ENCODE measurements around the gene CD82. TPM values are rescaled to one million over a fixed set of nuclear protein-coding genes. Genes with fewer than 3 reads are reported as not detected.

CD82 gene
- total and polyA plus RNA-seq, 2 of the 8 experiments (the other 6 are each of a cell fraction or from before 2014, with no cell fraction given): 7.9 to 10.3 TPM

DNA sequence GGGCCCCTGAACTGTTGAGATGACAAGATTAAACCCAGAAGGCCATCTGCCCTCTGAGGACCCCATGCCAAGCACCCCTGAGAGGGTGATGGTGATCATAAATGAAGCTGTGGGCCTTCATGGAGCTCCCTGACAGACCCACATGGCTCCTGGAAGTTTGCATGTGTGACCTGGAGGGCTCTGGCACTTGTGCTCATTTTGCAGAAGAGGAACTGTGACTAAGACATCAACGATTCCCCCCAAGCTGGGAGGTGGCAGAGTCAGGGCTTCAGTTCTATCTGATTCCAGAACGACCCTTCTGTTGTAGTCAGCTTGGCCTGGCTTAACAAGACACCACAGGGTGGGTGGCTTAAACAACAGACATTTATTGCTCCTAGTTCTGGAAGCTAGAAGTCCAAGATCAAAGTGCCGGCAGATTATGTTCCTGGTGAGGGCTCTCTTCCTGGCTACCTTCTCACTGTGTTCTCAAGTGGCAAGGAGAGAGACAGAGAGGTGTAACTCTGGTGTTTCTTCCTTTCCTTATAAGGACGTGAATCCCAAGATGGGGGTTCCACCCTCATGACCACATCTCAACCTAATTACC is 46.4 kb upstream of the CD82 start:
- DNase-seq (ENCODE audit: low read depth in 1 of 2, low spot score in 2 of 2) (no peak), FAIRE-seq (no peak)
- no peak overlapping the region for H4K91ac ChIP-seq (replicated peaks; ENCODE audit: insufficient read length, low read length)
- H3K4me2 ChIP-seq (ENCODE audit: insufficient read depth in 1 of 2, low read depth in 2 of 2, low read length in 2 of 2): no peak overlapping the region
- no peak overlapping the region for H3K4ac ChIP-seq (replicated peaks; ENCODE audit: insufficient read length, low read depth, low read length)
- no peak overlapping the region for H3K23ac ChIP-seq (ENCODE audit: insufficient read length)
- no peak overlapping the region for H4K8ac ChIP-seq (ENCODE audit: extremely low read depth, insufficient read depth, low read length)
- H4K5ac ChIP-seq (ENCODE audit: insufficient read length, low read depth, low read length): no peak overlapping the region
- no peaks in the 10 kb centered on the region for H3K9me3 ChIP-seq (ENCODE audit: insufficient read depth in 2 of 2, low read depth in 1 of 2, low read length in 1 of 2)
- no peak overlapping the region for H3K56ac ChIP-seq (replicated peaks; ENCODE audit: insufficient read length, low read depth, low read length)
- no peak overlapping the region for H2BK5ac ChIP-seq (ENCODE audit: low read depth, low read length)
- no peak overlapping the region for H3K14ac ChIP-seq (ENCODE audit: insufficient read length)
- no peak overlapping the region for H2AFZ ChIP-seq (ENCODE audit: low read length)
- no peaks in the 10 kb centered on the region; the same call in 1 of the 2 replicates for H3K23me2 ChIP-seq (ENCODE audit: low read depth, low read length)
- POLR2A ChIA-PET (ENCODE audit: partially characterized antibody): interaction anchor here (1.1 kb wide), 1 partner anchor 12 kb away, joined by 3 read pairs; no protein-coding TSS in a partner anchor
- H4K20me1 ChIP-seq (replicated peaks in 1 of 2; ENCODE audit: control insufficient read depth in 1 of 2, insufficient read depth in 2 of 2, low read length in 2 of 2): no peaks in the 10 kb centered on the region
- H3K27me3 ChIP-seq (replicated peaks in 1 of 4; ENCODE audit: control insufficient read depth in 3 of 4, extremely low read depth in 1 of 4, insufficient read depth in 3 of 4, low read length in 3 of 4): no peaks in the 10 kb centered on the region
- H2BK15ac ChIP-seq (ENCODE audit: low read length): no peak overlapping the region
- no peak overlapping the region for H2BK20ac ChIP-seq (ENCODE audit: low read length)
- H2BK120ac ChIP-seq (replicated peaks; ENCODE audit: low read depth, low read length): no peak overlapping the region
- no peak overlapping the region for H3K18ac ChIP-seq (ENCODE audit: extremely low read depth, low read length)
- H3K79me2 ChIP-seq (ENCODE audit: control insufficient read depth in 1 of 2, insufficient read depth in 2 of 2, low read length in 2 of 2): no peaks in the 10 kb centered on the region
- H3K9ac ChIP-seq (replicated peaks in 1 of 4; ENCODE audit: extremely low read depth in 1 of 4, low read depth in 3 of 4, low read length in 3 of 4): no peak overlapping the region
- CTCF ChIA-PET (ENCODE audit: partially characterized antibody): interaction anchor here (1.3 to 10.5 kb wide), 3 partner anchors 18 to 98 kb away, joined by 3 to 120 read pairs (median 4); no protein-coding TSS in a partner anchor
- WGBS, 2 experiments (ENCODE audit: extremely low coverage in 1 of 2, insufficient coverage in 1 of 2, insufficient read length in 1 of 2, insufficient replicate concordance in 2 of 2, low coverage in 1 of 2, low lambda C conversion rate in 2 of 2, missing lambda C conversion rate in 1 of 2): 87% methylated on average over 4 of the region's 4 CpGs; no CpG with 5 or more reads in 1 of the 2 experiments
- no peaks in the 10 kb centered on the region for H3K79me1 ChIP-seq (ENCODE audit: low read depth, low read length)
- H2AK5ac ChIP-seq (ENCODE audit: low read depth, low read length): no peak overlapping the region
- no peak overlapping the region for H3K27ac ChIP-seq (ENCODE audit: low read depth, low read length)
- H3K36me3 ChIP-seq (ENCODE audit: control insufficient read depth in 2 of 4, insufficient read depth in 4 of 4, low read length in 3 of 4): no peaks in the 10 kb centered on the region
- no peaks in the 10 kb centered on the region for H3K4me1 ChIP-seq (replicated peaks in 1 of 4; ENCODE audit: control insufficient read depth in 3 of 4, insufficient read depth in 4 of 4, low read length in 3 of 4)
- no peak overlapping the region for H2BK12ac ChIP-seq (ENCODE audit: low read depth, low read length)
- H3K4me3 ChIP-seq (ENCODE audit: extremely low read depth in 1 of 4, insufficient read depth in 2 of 4, low read depth in 3 of 4, low read length in 4 of 4): no peak overlapping the region
- no peak for TF ChIP-seq SRF (IDR thresholded peaks at IDR 0.05; ENCODE audit: low read depth, low read length)
- no peak for TF ChIP-seq GABPA (IDR thresholded peaks at IDR 0.05; ENCODE audit: borderline replicate concordance, insufficient read depth, low read length)
- no peak for TF ChIP-seq ZNF274 (IDR thresholded peaks at IDR 0.05; ENCODE audit: borderline replicate concordance, extremely low read depth, low read length)
- TF ChIP-seq RFX5 (IDR thresholded peaks at IDR 0.05; ENCODE audit: borderline replicate concordance, low read depth, low read length): no peak
- no peak for TF ChIP-seq RXRA (IDR thresholded peaks at IDR 0.05; ENCODE audit: insufficient read depth, low read depth, low read length)
